Fibroblast of lung (primary cell): ENCODE results near the gene SAMD3.

Experiments
- CTCF ChIP-seq, 2 donors: IDR thresholded peaks in 1 of 2; conservative IDR thresholded peaks in 1 of 2; 1 replicate in 1 of 2; 2 replicates in 1 of 2; pipeline ENCODE4 v1.5.1; 2011 to 2012; ENCODE audit warnings: low read length in 2 of 2, control low read depth in 1 of 2, inconsistent platforms in 1 of 2, low read depth in 1 of 2, mild to moderate bottlenecking in 1 of 2
- EZH2 ChIP-seq: IDR thresholded peaks from 2 replicates; pipeline ENCODE4 v1.5.1; 2012; ENCODE audit warnings: low read length, control low read depth, mild to moderate bottlenecking; ENCODE audit errors: missing control alignments

- TF ChIP-seq CTCF (conservative IDR thresholded peaks at IDR 0.05 in 1 of 2, IDR thresholded peaks at IDR 0.05 in 1 of 2; ENCODE audit: low read depth in 1 of 2, low read length in 2 of 2) (no peak), EZH2 (no peak)
Observed at GRCh38 chr6:130222775-130223174, at the start of gene SAMD3.
